ENCODE results near the gene WDR86.

Gene WDR86

GRCh38 chr7:151379193-151379520, 30.7 kb downstream of the WDR86 start:
- H3K27ac Mint-ChIP-seq (ENCODE audit: low read depth), result peak overlapping the region; percentile 60
- no peaks in the 10 kb centered on the region for H3K9me3 Mint-ChIP-seq
- peaks cover 37% of the 10 kb centered on the region for H3K36me3 Mint-ChIP-seq (ENCODE audit: insufficient read depth)
- H3K4me3 Mint-ChIP-seq, result peak overlapping the region; percentile 39
- DNase-seq (ENCODE audit: low spot score in 2 of 2) (no peak), ATAC-seq (replicated peaks; ENCODE audit: extremely low read depth, poor library complexity, severe bottlenecking) (no peak)
- H3K27me3 Mint-ChIP-seq, result peaks cover 16% of the 10 kb centered on the region
- H3K4me1 Mint-ChIP-seq, result peaks cover 8% of the 10 kb centered on the region

- Mint-ChIP-seq H3K9me3 (no peaks in the 10 kb centered on the region), H3K4me1 (peaks cover 8% of the 10 kb centered on the region), H3K4me3 (peak overlapping the region; percentile 39), H3K36me3 (ENCODE audit: insufficient read depth) (peaks cover 36% of the 10 kb centered on the region), H3K27ac (ENCODE audit: low read depth) (peak overlapping the region; percentile 60), H3K27me3 (peaks cover 12% of the 10 kb centered on the region)
- DNase-seq (ENCODE audit: low spot score in 2 of 2) (no peak), ATAC-seq (replicated peaks; ENCODE audit: extremely low read depth, poor library complexity, severe bottlenecking) (no peak)
Observed at GRCh38 chr7:151378496-151379192, 31.2 kb downstream of the WDR86 start.

- DNase-seq (ENCODE audit: low spot score in 2 of 2) (no peak), ATAC-seq (replicated peaks; ENCODE audit: extremely low read depth, poor library complexity, severe bottlenecking) (no peak)
- Mint-ChIP-seq H3K36me3 (ENCODE audit: insufficient read depth) (peaks cover 36% of the 10 kb centered on the region), H3K27ac (ENCODE audit: low read depth) (no peak overlapping the region), H3K27me3 (peaks cover 12% of the 10 kb centered on the region), H3K4me1 (peaks cover 8% of the 10 kb centered on the region), H3K4me3 (no peak overlapping the region), H3K9me3 (no peaks in the 10 kb centered on the region)
Observed at GRCh38 chr7:151378011-151378410, 31.8 kb downstream of the WDR86 start.

GRCh38 chr7:151377406-151377805, 32.4 kb downstream of the WDR86 start:
- no peaks in the 10 kb centered on the region for H3K9me3 Mint-ChIP-seq
- no peak overlapping the region for H3K27ac Mint-ChIP-seq (ENCODE audit: low read depth)
- H3K36me3 Mint-ChIP-seq (ENCODE audit: insufficient read depth), result peaks cover 36% of the 10 kb centered on the region
- no peak overlapping the region for H3K4me3 Mint-ChIP-seq
- DNase-seq (ENCODE audit: low spot score in 2 of 2) (no peak), ATAC-seq (replicated peaks; ENCODE audit: extremely low read depth, poor library complexity, severe bottlenecking) (no peak)
- peaks cover 6% of the 10 kb centered on the region for H3K27me3 Mint-ChIP-seq
- peaks cover 8% of the 10 kb centered on the region for H3K4me1 Mint-ChIP-seq

GRCh38 chr7:151376218-151376902, 33.5 kb downstream of the WDR86 start:
- Mint-ChIP-seq H3K4me1 (peaks cover 6% of the 10 kb centered on the region), H3K9me3 (no peaks in the 10 kb centered on the region), H3K27ac (ENCODE audit: low read depth) (no peak overlapping the region), H3K36me3 (ENCODE audit: insufficient read depth) (peaks cover 39% of the 10 kb centered on the region), H3K4me3 (no peak overlapping the region), H3K27me3 (no peaks in the 10 kb centered on the region)
- DNase-seq (ENCODE audit: low spot score in 2 of 2) (no peak), ATAC-seq (replicated peaks; ENCODE audit: extremely low read depth, poor library complexity, severe bottlenecking) (no peak)

GRCh38 chr7:151375530-151376217, 34.2 kb downstream of the WDR86 start:
- DNase-seq (ENCODE audit: low spot score in 2 of 2) (no peak), ATAC-seq (replicated peaks; ENCODE audit: extremely low read depth, poor library complexity, severe bottlenecking) (no peak)
- no peaks in the 10 kb centered on the region for H3K27me3 Mint-ChIP-seq
- H3K9me3 Mint-ChIP-seq, result no peaks in the 10 kb centered on the region
- H3K36me3 Mint-ChIP-seq (ENCODE audit: insufficient read depth), result peaks cover 42% of the 10 kb centered on the region
- peak overlapping the region; percentile 74 for H3K27ac Mint-ChIP-seq (ENCODE audit: low read depth)
- no peak overlapping the region for H3K4me3 Mint-ChIP-seq
- peaks cover 6% of the 10 kb centered on the region for H3K4me1 Mint-ChIP-seq

- H3K36me3 Mint-ChIP-seq (ENCODE audit: insufficient read depth), result peaks cover 47% of the 10 kb centered on the region
Observed at GRCh38 chr7:151374726-151375125, 35.1 kb downstream of the WDR86 start.

GRCh38 chr7:151374139-151374538, 35.7 kb downstream of the WDR86 start:
- DNase-seq (ENCODE audit: low spot score in 2 of 2), result no peak
- peaks cover 43% of the 10 kb centered on the region for H3K36me3 Mint-ChIP-seq (ENCODE audit: insufficient read depth)
- H3K27ac Mint-ChIP-seq (ENCODE audit: low read depth), result peak overlapping the region; percentile 41
- H3K27me3 Mint-ChIP-seq, result no peaks in the 10 kb centered on the region
- H3K9me3 Mint-ChIP-seq, result no peaks in the 10 kb centered on the region
- ATAC-seq (replicated peaks; ENCODE audit: extremely low read depth, poor library complexity, severe bottlenecking), result no peak
- H3K4me3 Mint-ChIP-seq, result no peak overlapping the region
- H3K4me1 Mint-ChIP-seq, result peaks cover 6% of the 10 kb centered on the region

More at GRCh38 chr7:151374726-151375125, 35.1 kb downstream of the WDR86 start:
- Mint-ChIP-seq H3K4me3 (no peak overlapping the region), H3K9me3 (no peaks in the 10 kb centered on the region), H3K27ac (ENCODE audit: low read depth) (peak overlapping the region; percentile 41), H3K4me1 (peaks cover 6% of the 10 kb centered on the region), H3K27me3 (no peaks in the 10 kb centered on the region)
- DNase-seq (ENCODE audit: low spot score in 2 of 2) (no peak), ATAC-seq (replicated peaks; ENCODE audit: extremely low read depth, poor library complexity, severe bottlenecking) (no peak)

GRCh38 chr7:151373599-151373998, 36.2 kb downstream of the WDR86 start:
- DNase-seq (ENCODE audit: low spot score in 2 of 2), result no peak
- Mint-ChIP-seq H3K36me3 (ENCODE audit: insufficient read depth) (peaks cover 42% of the 10 kb centered on the region), H3K4me3 (no peak overlapping the region), H3K27me3 (no peaks in the 10 kb centered on the region), H3K27ac (ENCODE audit: low read depth) (no peak overlapping the region), H3K9me3 (no peaks in the 10 kb centered on the region), H3K4me1 (peaks cover 6% of the 10 kb centered on the region)
- ATAC-seq (replicated peaks; ENCODE audit: extremely low read depth, poor library complexity, severe bottlenecking), result no peak

- H3K9me3 Mint-ChIP-seq, result no peaks in the 10 kb centered on the region
- no peak for ATAC-seq (replicated peaks; ENCODE audit: extremely low read depth, poor library complexity, severe bottlenecking)
- no peak for DNase-seq (ENCODE audit: low spot score in 2 of 2)
- no peak overlapping the region for H3K27ac Mint-ChIP-seq (ENCODE audit: low read depth)
- H3K36me3 Mint-ChIP-seq (ENCODE audit: insufficient read depth), result peaks cover 39% of the 10 kb centered on the region
- H3K27me3 Mint-ChIP-seq, result no peaks in the 10 kb centered on the region
- H3K4me3 Mint-ChIP-seq, result no peak overlapping the region
- H3K4me1 Mint-ChIP-seq, result peaks cover 12% of the 10 kb centered on the region
Observed at GRCh38 chr7:151372612-151373265, 37.1 kb downstream of the WDR86 start.

GRCh38 chr7:151371266-151371665, 38.6 kb downstream of the WDR86 start:
- no peak overlapping the region for H3K27ac Mint-ChIP-seq (ENCODE audit: low read depth)
- H3K27me3 Mint-ChIP-seq, result no peaks in the 10 kb centered on the region
- no peaks in the 10 kb centered on the region for H3K9me3 Mint-ChIP-seq
- peaks cover 31% of the 10 kb centered on the region for H3K36me3 Mint-ChIP-seq (ENCODE audit: insufficient read depth)
- DNase-seq (ENCODE audit: low spot score in 2 of 2), result no peak
- H3K4me1 Mint-ChIP-seq, result peaks cover 12% of the 10 kb centered on the region
- H3K4me3 Mint-ChIP-seq, result no peak overlapping the region
- no peak for ATAC-seq (replicated peaks; ENCODE audit: extremely low read depth, poor library complexity, severe bottlenecking)

- peaks cover 28% of the 10 kb centered on the region for H3K36me3 Mint-ChIP-seq (ENCODE audit: insufficient read depth)
- peaks cover 12% of the 10 kb centered on the region for H3K4me1 Mint-ChIP-seq
- DNase-seq (ENCODE audit: low spot score in 2 of 2) (peak; percentile 66 to 67), ATAC-seq (replicated peaks; ENCODE audit: extremely low read depth, poor library complexity, severe bottlenecking) (peak; percentile 92)
- no peak overlapping the region for H3K4me3 Mint-ChIP-seq
- no peaks in the 10 kb centered on the region for H3K9me3 Mint-ChIP-seq
- H3K27me3 Mint-ChIP-seq, result no peaks in the 10 kb centered on the region
- peak overlapping the region; percentile 61 for H3K27ac Mint-ChIP-seq (ENCODE audit: low read depth)
Observed at GRCh38 chr7:151368136-151368571, 41.7 kb downstream of the WDR86 start.

Measured in central memory CD8-positive, alpha-beta T cell (primary cell).